K562 (cell line): Measurements from ENCODE around the gene SPINK4. TPM values are rescaled to one million over a fixed set of nuclear protein-coding genes. Genes with fewer than 3 reads are reported as not detected.

ENCODE experiments used
- BMI1 ChIP-seq: fragments of 150-350 bp; IDR thresholded peaks from 2 replicates; pipeline ENCODE4 v1.6.1; 2014; ENCODE audit warnings: low read length
- CHAMP1 ChIP-seq: fragments of 450-650 bp; IDR thresholded peaks from 2 replicates; pipeline ENCODE4 v1.6.1; 2016; ENCODE audit warnings: mild to moderate bottlenecking
- E4F1 ChIP-seq: fragments of 250-450 bp; sonication (Bioruptor Pico); IDR thresholded peaks from 2 replicates; pipeline ENCODE4 v1.5.0; 2021; ENCODE audit warnings: mild to moderate bottlenecking, borderline replicate concordance
- ELF1 ChIP-seq: fragments of 200-800 bp; sonication (Bioruptor generic); IDR thresholded peaks from 2 replicates; pipeline ENCODE4 v1.6.1; 2016; ENCODE audit warnings: missing genetic modification characterization, missing compliant biosample characterization
- ETS2 ChIP-seq: IDR thresholded peaks from 2 replicates; pipeline ENCODE4 v1.6.1; 2016; ENCODE audit warnings: borderline replicate concordance, missing genetic modification characterization, mild to moderate bottlenecking, moderate library complexity, missing compliant biosample characterization; ENCODE audit not compliant: poor library complexity, severe bottlenecking
- HOXB6 ChIP-seq: fragments of 250-450 bp; sonication (Bioruptor Pico); IDR thresholded peaks from 2 replicates; pipeline ENCODE4 v1.5.1; 2022; ENCODE audit warnings: mild to moderate bottlenecking, borderline replicate concordance
- KDM2B ChIP-seq: fragments of 250-450 bp; sonication (Bioruptor Pico); IDR thresholded peaks from 2 replicates; pipeline ENCODE4 v1.8.0; 2021; ENCODE audit warnings: mild to moderate bottlenecking, moderate library complexity
- KDM5B ChIP-seq: fragments of 200-600 bp; sonication (generic); IDR thresholded peaks from 2 replicates; pipeline ENCODE4 v1.6.1; 2012; ENCODE audit warnings: low read depth, mild to moderate bottlenecking, moderate library complexity, low read length, control low read depth, inconsistent platforms; ENCODE audit not compliant: insufficient replicate concordance
- MEF2A ChIP-seq: IDR thresholded peaks from 2 replicates; pipeline ENCODE4 v1.6.1; 2011; ENCODE audit warnings: low read depth, mild to moderate bottlenecking, low read length, moderate library complexity; ENCODE audit not compliant: control insufficient read depth
- NCOR1 ChIP-seq: fragments of 450-650 bp; IDR thresholded peaks from 2 replicates; pipeline ENCODE4 v1.6.1; 2016; ENCODE audit warnings: mild to moderate bottlenecking, moderate library complexity
- SMARCE1 ChIP-seq: fragments of 450-650 bp; IDR thresholded peaks from 2 replicates; pipeline ENCODE4 v1.7.1; 2016; ENCODE audit warnings: mild to moderate bottlenecking
- ZNF184 ChIP-seq: sonication (generic); formaldehyde crosslinking; IDR thresholded peaks from 2 replicates; pipeline ENCODE4 v1.5.0; 2020; ENCODE audit warnings: missing genetic modification reagents
- ZNF274 ChIP-seq: IDR thresholded peaks from 2 replicates; pipeline ENCODE4 v1.6.1; 2011; ENCODE audit warnings: low read depth, mild to moderate bottlenecking, low read length, moderate library complexity, borderline replicate concordance
- ZNF384 ChIP-seq: IDR thresholded peaks from 2 replicates; pipeline ENCODE4 v1.6.1; 2012; ENCODE audit warnings: low read depth, low read length, improper control_type of control experiment
- ZNF41 ChIP-seq: fragments of 250-450 bp; sonication (Bioruptor Pico); conservative IDR thresholded peaks from 2 replicates; pipeline ENCODE4 v1.4.0; 2020; ENCODE audit warnings: mild to moderate bottlenecking
- ZZZ3 ChIP-seq: fragments of 450-650 bp; IDR thresholded peaks from 2 replicates; pipeline ENCODE4 v1.6.1; 2016; ENCODE audit warnings: antibody characterized with exemption, mild to moderate bottlenecking, moderate library complexity
- polyA plus RNA-seq, 8 experiments: library from polyadenylated mRNA; depleted of rRNA in 4 of 8; stranded (reverse) in 5 of 8; unstranded in 3 of 8; fragments of >200 nt; fragmentation: Nextera tagmentation in 2 of 8; fragmentation: Illumina TruSeq in 1 of 8; extraction: Ambion mirVana in 2 of 8; extraction: Trizol in 1 of 8; gene quantifications; 2 replicates each; pipeline versions ENCODE4 v1.2.1 to v1.2.3, GENCODE V29; 2011 to 2014; ENCODE audit warnings: inconsistent platforms in 1 of 8, missing spikeins in 1 of 8
- total RNA-seq, 7 experiments: library from RNA; depleted of rRNA in 6 of 7; stranded (reverse); fragments of >200 nt in 6 of 7; fragmentation: Illumina TruSeq in 2 of 7; extraction: Trizol in 2 of 7; gene quantifications; 2 replicates each; pipeline versions ENCODE4 v1.2.1 to v1.2.3, GENCODE V29; 2011 to 2021; ENCODE audit warnings: low replicate concordance in 1 of 7
- TF ChIP-seq, protein P1 (sequence below): sonication (generic); formaldehyde crosslinking; IDR thresholded peaks from 2 replicates; pipeline ENCODE4 v1.8.1; 2023; ENCODE audit warnings: mild to moderate bottlenecking, missing genetic modification reagents
- TF ChIP-seq, protein P2 (sequence below): sonication (generic); formaldehyde crosslinking; IDR thresholded peaks from 2 replicates; pipeline ENCODE4 v1.4.0; 2020; ENCODE audit warnings: mild to moderate bottlenecking, missing genetic modification reagents

The SPINK4 gene
- total and polyA plus RNA-seq, 9 of the 15 experiments (the other 6 are each of a cell fraction or from before 2014, with no cell fraction given) = 0.74 to 5.5 (median 2.1) TPM; not detected in 2

DNA sequence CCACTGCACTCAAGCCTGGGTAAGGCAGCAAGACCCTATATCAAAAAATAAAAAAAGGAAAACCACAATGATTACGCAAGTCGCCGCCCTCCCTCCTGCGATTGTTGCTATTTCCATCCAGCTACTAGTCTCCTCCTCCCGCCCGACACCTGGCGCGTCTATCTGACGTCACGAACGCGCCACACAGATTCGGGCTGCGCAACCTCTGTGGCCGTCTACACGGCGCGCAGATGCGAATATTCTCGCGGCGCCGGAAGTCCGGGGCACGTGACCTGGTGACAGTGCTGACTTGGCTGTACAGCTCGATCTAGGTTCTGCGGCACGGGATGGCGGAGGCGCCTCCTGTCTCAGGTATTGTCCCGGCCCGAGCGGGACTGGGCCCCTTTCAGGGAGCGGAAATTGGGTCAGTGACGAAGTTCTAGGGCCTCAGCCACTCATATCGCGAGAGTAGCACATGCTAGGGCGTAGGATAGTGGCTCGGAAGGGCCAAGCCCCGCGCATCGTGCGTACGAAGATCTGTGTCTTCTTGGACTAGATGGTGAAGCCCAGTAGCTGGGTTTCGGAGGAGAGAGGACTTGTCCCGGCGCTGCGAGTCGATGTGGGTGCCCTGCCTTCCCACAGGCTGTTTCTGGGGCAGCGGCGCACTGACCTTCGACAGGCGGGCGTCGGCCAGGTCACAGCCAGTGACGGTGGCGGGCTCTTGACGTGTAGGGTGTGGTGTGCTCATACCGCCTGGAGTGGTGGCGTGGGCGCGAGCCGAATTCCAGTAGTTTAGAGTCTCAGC lies 50.5 kb downstream of the SPINK4 start, which contains the start of gene NFX1 (continued):
- TF ChIP-seq BMI1 = no peak
- peak; percentile 7; the same call in 1 of the 2 replicates for TF ChIP-seq ZNF384
- TF ChIP-seq KDM2B (CRISPR knock-in tag) = no peak
- TF ChIP-seq ZZZ3 = 0 out of 2 replicates have a peak, but pooled peaks have one; percentile 64
- TF ChIP-seq ZNF184 (CRISPR knock-in tag) = no peak
- peak; percentile 79 for TF ChIP-seq MEF2A
- peak; percentile 77 for TF ChIP-seq KDM5B
- TF ChIP-seq, protein P1, sequence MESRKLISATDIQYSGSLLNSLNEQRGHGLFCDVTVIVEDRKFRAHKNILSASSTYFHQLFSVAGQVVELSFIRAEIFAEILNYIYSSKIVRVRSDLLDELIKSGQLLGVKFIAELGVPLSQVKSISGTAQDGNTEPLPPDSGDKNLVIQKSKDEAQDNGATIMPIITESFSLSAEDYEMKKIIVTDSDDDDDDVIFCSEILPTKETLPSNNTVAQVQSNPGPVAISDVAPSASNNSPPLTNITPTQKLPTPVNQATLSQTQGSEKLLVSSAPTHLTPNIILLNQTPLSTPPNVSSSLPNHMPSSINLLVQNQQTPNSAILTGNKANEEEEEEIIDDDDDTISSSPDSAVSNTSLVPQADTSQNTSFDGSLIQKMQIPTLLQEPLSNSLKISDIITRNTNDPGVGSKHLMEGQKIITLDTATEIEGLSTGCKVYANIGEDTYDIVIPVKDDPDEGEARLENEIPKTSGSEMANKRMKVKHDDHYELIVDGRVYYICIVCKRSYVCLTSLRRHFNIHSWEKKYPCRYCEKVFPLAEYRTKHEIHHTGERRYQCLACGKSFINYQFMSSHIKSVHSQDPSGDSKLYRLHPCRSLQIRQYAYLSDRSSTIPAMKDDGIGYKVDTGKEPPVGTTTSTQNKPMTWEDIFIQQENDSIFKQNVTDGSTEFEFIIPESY (CRISPR knock-in tag) = no peak; the same call in none of the 2 replicates
- peak; percentile 82 for TF ChIP-seq ELF1 (tag)
- TF ChIP-seq ZNF274 = no peak
- TF ChIP-seq, protein P2, sequence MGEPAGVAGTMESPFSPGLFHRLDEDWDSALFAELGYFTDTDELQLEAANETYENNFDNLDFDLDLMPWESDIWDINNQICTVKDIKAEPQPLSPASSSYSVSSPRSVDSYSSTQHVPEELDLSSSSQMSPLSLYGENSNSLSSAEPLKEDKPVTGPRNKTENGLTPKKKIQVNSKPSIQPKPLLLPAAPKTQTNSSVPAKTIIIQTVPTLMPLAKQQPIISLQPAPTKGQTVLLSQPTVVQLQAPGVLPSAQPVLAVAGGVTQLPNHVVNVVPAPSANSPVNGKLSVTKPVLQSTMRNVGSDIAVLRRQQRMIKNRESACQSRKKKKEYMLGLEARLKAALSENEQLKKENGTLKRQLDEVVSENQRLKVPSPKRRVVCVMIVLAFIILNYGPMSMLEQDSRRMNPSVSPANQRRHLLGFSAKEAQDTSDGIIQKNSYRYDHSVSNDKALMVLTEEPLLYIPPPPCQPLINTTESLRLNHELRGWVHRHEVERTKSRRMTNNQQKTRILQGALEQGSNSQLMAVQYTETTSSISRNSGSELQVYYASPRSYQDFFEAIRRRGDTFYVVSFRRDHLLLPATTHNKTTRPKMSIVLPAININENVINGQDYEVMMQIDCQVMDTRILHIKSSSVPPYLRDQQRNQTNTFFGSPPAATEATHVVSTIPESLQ (CRISPR knock-in tag) = 0 out of 2 replicates have a peak, but pooled peaks have one; percentile 71
- TF ChIP-seq ZNF41 (CRISPR knock-in tag) = no peak
- TF ChIP-seq CHAMP1 = 0 out of 2 replicates have a peak, but pooled peaks have one; percentile 45
- TF ChIP-seq HOXB6 (CRISPR knock-in tag) = no peak
- TF ChIP-seq E4F1 (CRISPR knock-in tag) = no peak
- no peak for TF ChIP-seq ETS2
- peak; percentile 14 for TF ChIP-seq NCOR1
- no peak for TF ChIP-seq SMARCE1
